Erythroblast (primary cell): ENCODE measurements around the gene CFAP58.

Experiments
- DNase-seq, 2 experiments: peaks; one replicate each; lab custom pipeline; 2025; lab: John Stamatoyannopoulos, UW
- GATA1 ChIP-seq: IDR thresholded peaks from 2 replicates; pipeline ENCODE4 v1.6.1; 2011; ENCODE audit warnings: low read depth, mild to moderate bottlenecking, control low read depth, low read length, moderate library complexity
- POLR2A ChIP-seq: IDR thresholded peaks from 2 replicates; pipeline ENCODE4 v1.6.1; 2011; ENCODE audit warnings: mild to moderate bottlenecking, low read length

CFAP58 gene

DNA sequence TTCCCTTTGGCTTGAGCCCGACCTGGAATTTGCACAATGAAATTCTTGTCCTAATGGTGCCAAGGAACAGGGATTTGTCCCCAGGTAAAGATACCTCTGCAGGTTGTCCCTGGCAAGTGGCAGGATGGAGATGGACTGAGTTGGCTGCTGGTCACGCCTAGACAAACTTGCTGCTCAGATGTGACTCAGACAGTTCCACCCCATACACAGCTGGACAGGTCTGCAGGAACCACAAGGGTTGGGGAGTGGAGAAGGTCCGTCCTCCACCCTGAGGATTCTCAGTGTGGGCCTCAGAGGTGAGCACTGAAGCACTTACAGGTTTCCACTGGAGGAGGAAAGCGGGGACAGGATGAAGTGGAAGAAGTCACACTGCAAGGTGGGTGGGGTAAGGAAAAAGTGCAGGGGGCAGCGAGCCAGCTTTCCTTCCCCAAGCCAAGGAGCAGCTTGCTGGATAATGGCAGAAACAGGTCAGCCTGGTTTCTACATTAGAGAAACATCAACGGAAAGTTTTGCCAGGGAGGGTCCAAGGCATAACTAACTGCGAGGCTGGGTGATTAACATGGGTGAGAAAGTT is 35.8 kb upstream of the CFAP58 start:
- no peak for TF ChIP-seq POLR2A
- no peak for TF ChIP-seq GATA1
- DNase-seq, result no peak

DNA sequence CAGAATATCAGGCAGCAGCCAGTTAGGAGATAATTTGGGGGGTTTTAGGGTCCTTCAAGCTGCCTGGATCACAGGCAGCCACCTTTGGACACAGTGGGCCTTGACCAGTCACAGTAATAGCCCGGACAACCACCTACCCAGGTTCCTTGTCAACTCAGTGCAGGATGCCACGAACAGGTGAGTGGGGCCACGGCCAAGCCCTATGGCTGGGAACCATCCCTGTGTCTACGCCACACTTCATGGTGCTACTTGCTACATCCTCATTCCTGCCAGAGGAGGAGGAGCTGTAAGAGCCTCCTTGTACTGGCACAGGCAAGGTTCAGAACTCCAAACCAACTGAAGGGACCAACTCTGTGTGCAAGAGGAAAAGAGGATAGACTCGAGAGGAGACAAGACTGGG is 35.3 kb upstream of the CFAP58 start:
- no peak for DNase-seq

GRCh38 chr10:104318810-104319741 is 34.6 kb upstream of the CFAP58 start:
- TF ChIP-seq POLR2A, result no peak
- no peak for DNase-seq

More for the DNA sequence above, 35.3 kb upstream of the CFAP58 start:
- TF ChIP-seq GATA1 (no peak), POLR2A (no peak)

- TF ChIP-seq POLR2A, result no peak
- DNase-seq, result no peak
These were observed 32.4 kb upstream of the CFAP58 start for GRCh38 chr10:104321226-104321625.

DNA sequence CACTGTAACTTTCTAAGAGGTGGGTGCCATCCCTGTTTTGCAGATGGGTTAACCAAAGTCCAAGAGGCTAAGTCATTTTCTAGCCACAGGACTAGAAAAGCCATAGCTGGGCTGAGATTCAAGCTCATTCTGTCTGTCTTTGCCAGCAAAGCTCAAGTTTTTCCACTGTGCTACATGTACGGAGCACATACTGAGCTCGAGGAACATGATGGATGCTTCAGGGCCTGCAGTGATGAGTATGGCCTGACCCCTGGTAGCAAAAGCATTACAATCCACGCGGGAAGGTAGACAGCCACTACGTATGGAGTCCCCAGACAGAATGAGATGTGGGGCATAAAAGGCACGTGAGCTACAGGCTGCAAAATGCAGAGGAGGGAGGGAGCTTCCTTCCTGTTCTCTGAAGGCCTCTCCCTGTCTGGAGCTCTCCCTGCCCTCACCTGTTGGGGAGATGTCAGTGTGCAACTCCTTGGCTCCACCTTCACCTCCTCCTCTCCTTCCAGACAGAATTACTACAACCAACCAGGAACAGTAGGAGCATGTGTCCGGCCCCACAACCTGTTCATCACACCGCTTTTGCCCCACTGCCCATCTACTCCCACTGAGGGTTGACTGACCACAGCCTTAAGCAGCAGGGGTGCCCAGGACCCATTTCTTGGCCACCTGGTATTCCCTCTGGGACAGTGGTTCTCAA is 31.8 kb upstream of the CFAP58 start:
- no peak for DNase-seq
- TF ChIP-seq POLR2A (no peak), GATA1 (no peak)

- DNase-seq, result no peak
- TF ChIP-seq GATA1 (no peak), POLR2A (no peak)
These were observed 31.2 kb upstream of the CFAP58 start for GRCh38 chr10:104322416-104322782.

DNA sequence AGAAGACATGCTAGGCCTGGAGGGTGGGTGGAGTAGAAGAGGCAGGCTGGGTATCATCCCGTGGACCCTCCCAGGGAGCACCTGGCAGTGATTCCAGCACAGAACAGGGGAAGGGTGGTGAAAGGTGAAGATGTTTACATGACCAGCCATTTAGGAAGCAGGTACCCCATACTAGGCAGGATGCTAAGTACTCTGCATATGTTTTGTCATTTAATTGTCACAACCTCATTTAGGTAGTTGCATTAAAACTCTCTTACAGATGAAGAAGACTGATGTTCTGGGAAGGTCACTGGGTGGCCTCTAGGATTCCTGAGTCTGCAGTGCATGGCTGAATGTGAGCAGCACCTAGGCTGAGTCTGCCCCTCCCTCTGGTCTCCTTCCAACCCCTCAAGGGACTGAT is 30.5 kb upstream of the CFAP58 start:
- DNase-seq, result no peak
- no peak for TF ChIP-seq POLR2A
- no peak for TF ChIP-seq GATA1

- TF ChIP-seq POLR2A (no peak), GATA1 (no peak)
- peak in 1 of 2 experiments; percentile 32 for DNase-seq
These were observed 29.9 kb upstream of the CFAP58 start for GRCh38 chr10:104323760-104324201.

DNA sequence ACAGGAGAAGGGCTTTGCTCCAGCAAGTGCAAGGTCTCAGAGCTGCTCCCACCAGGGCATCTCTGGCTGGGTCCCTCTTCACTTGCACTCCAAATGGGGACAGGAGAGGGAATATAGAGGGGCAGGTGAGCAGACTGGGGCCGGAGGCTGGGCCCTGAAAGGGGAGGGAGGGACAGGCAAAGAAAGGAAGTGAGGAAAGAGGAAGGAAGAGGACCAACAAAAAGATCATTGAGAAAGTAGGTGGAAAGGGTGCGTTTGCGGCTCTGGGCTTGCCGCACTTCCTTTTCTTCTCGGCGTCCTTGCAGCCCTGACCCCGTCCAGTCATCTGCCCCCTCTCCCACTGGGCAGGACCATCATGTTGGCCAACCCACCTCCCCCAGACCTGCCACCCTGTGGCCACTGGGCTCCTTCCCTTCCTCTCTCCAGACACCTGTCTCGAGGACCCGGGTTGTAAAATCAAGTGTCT is 29.4 kb upstream of the CFAP58 start:
- TF ChIP-seq GATA1 (no peak), POLR2A (no peak)
- DNase-seq, result no peak

- DNase-seq, result no peak
- TF ChIP-seq GATA1 (no peak), POLR2A (no peak)
These were observed 28.7 kb upstream of the CFAP58 start for GRCh38 chr10:104324931-104325330.

- no peak for DNase-seq
- TF ChIP-seq POLR2A, result no peak
- TF ChIP-seq GATA1, result no peak
These were observed 27.9 kb upstream of the CFAP58 start for GRCh38 chr10:104325436-104326435.

GRCh38 chr10:104326991-104327610 is 26.5 kb upstream of the CFAP58 start:
- DNase-seq, result no peak
- TF ChIP-seq GATA1 (no peak), POLR2A (no peak)
